ENCODE data around the gene IL18RAP.
A peak's percentile ranks its signal among the peaks of the same experiment; 100 is the strongest.

Gene IL18RAP

DNA sequence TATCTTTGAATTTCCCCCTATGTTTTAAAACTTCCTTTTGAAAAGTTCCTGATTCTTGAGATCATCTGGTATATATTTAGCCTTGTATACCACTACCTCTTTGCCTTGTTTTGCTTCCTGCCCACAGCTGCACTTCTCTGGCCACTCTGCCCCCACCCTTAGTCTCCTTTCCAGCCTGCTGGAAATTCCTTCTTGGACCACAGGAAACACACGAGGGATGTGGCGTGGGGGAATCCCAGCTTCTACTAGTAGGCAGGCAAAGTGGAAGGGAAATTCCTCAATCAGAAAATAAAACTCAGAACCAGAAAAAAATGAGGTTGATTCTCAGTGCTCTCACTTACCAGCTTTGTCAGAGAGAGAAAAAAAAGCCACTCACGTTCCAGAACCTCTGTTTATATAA lies 13.4 kb downstream of the IL18RAP start:
- TF ChIP-seq, protein P1, sequence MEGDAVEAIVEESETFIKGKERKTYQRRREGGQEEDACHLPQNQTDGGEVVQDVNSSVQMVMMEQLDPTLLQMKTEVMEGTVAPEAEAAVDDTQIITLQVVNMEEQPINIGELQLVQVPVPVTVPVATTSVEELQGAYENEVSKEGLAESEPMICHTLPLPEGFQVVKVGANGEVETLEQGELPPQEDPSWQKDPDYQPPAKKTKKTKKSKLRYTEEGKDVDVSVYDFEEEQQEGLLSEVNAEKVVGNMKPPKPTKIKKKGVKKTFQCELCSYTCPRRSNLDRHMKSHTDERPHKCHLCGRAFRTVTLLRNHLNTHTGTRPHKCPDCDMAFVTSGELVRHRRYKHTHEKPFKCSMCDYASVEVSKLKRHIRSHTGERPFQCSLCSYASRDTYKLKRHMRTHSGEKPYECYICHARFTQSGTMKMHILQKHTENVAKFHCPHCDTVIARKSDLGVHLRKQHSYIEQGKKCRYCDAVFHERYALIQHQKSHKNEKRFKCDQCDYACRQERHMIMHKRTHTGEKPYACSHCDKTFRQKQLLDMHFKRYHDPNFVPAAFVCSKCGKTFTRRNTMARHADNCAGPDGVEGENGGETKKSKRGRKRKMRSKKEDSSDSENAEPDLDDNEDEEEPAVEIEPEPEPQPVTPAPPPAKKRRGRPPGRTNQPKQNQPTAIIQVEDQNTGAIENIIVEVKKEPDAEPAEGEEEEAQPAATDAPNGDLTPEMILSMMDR (IDR thresholded peaks at IDR 0.05; ENCODE audit: borderline replicate concordance, control extremely low read depth, extremely low read depth, insufficient read depth, missing control alignments) = no peak
- in situ Hi-C loops (cut with MboI; ENCODE audit: low sequenced_read_pairs, unreplicated experiment) = loop anchor here (10.0 kb wide), 1 partner anchor 72 kb away; no protein-coding TSS in a partner anchor
- DNase-seq (ENCODE audit: low spot score) = no peak

DNA sequence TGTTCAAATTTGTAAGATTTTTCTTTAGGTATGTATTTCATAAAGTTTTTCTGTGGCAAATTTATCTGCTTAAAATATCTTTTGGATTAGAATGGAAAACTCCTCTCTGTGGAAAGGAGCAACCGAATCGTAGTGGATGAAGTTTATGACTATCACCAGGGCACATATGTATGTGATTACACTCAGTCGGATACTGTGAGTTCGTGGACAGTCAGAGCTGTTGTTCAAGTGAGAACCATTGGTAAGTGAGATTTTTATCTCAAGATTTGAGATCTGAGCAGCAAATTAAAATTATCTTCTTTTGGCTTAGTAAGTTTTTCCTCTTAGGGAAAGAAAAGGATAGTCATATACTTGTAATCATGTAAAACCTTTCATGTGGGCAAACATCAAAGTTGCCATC lies 14.2 kb downstream of the IL18RAP start:
- no peak for DNase-seq (ENCODE audit: low spot score)
- in situ Hi-C loops (cut with MboI; ENCODE audit: low sequenced_read_pairs, unreplicated experiment) = loop anchor here (10.0 kb wide), 1 partner anchor 72 kb away; no protein-coding TSS in a partner anchor
- TF ChIP-seq, protein P1 (IDR thresholded peaks at IDR 0.05; ENCODE audit: borderline replicate concordance, control extremely low read depth, extremely low read depth, insufficient read depth, missing control alignments) = no peak

DNA sequence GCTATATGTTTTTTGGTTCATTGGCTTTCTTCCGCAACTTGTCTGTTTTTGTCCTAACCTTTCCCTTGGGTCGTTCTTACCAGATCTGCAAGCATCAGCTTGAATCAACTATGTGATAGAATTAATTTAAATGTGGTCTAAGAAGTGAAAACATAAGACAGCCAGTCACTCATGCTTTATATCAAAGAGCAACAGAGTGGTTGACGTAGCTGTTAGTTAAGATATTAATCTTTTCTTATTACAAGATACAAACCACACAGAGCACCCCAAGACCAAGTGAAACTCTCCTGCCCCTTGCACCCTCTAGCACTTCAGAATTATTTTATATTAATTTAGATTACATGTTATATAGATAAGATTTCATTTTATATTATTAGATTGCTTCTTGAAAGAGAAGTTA lies 15.2 kb downstream of the IL18RAP start:
- DNase-seq (ENCODE audit: low spot score) = no peak
- TF ChIP-seq, protein P1 (IDR thresholded peaks at IDR 0.05; ENCODE audit: borderline replicate concordance, control extremely low read depth, extremely low read depth, insufficient read depth, missing control alignments) = no peak
- in situ Hi-C loops (cut with MboI; ENCODE audit: low sequenced_read_pairs, unreplicated experiment) = loop anchor here (10.0 kb wide), 1 partner anchor 73 kb away; no protein-coding TSS in a partner anchor

DNA sequence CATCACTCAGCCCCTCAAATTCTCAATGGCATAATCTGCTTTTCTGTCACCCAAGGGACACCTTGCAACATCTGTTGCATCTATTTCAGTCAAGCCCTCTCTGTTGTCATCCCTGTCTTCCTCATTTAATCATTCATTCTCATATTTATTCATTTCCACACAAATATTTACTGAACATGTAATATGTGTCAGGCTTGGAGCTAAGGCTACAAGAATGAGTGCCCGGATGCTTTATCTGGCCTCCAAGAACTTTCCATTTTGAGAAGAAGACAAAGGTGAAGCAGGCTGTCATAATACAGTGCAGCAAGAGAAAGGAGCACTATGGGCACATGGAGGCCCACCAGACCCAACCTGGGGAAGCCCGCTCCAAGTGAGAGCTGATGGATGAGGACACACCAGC lies 15.6 kb downstream of the IL18RAP start:
- no peak for DNase-seq (ENCODE audit: low spot score)

DNA sequence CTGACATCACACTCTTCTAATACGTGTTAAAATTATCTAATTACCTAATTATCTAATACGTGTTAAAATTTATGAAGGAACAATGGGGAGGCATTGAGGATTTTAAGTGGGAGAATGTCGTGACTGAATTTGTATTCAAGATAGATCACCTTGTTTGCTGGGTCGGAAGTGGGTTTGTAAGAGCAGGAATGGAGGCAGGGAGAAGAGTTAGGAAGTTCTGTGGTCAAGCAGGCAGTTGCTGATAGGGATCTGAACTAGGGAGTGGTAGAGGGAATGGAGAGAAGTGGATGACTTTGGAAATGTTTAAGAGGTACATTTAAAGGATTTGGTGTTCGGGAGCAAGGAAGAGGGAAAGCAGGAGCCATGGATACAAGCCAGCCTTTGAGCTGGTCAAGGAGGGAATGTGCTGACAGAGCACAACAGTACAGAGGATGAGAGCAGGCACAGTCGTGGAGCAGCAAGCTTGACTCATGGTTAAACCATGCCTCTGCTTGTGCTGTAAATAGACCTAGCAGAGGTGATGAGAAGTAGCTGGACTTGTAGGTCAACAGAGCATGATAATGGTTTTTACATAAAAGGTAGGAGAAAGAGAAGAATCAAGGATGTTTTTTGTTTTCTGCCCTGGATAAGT lies 16.2 kb downstream of the IL18RAP start:
- no peak for DNase-seq (ENCODE audit: low spot score)
- in situ Hi-C loops (cut with MboI; ENCODE audit: low sequenced_read_pairs, unreplicated experiment) = loop anchor here (10.0 kb wide), 1 partner anchor 74 kb away; no protein-coding TSS in a partner anchor
- TF ChIP-seq, protein P1 (IDR thresholded peaks at IDR 0.05; ENCODE audit: borderline replicate concordance, control extremely low read depth, extremely low read depth, insufficient read depth, missing control alignments) = no peak

More for the DNA sequence above, 15.6 kb downstream of the IL18RAP start:
- in situ Hi-C loops (cut with MboI; ENCODE audit: low sequenced_read_pairs, unreplicated experiment) = loop anchor here (10.0 kb wide), 1 partner anchor 74 kb away; no protein-coding TSS in a partner anchor
- TF ChIP-seq, protein P1 (IDR thresholded peaks at IDR 0.05; ENCODE audit: borderline replicate concordance, control extremely low read depth, extremely low read depth, insufficient read depth, missing control alignments) = no peak

DNA sequence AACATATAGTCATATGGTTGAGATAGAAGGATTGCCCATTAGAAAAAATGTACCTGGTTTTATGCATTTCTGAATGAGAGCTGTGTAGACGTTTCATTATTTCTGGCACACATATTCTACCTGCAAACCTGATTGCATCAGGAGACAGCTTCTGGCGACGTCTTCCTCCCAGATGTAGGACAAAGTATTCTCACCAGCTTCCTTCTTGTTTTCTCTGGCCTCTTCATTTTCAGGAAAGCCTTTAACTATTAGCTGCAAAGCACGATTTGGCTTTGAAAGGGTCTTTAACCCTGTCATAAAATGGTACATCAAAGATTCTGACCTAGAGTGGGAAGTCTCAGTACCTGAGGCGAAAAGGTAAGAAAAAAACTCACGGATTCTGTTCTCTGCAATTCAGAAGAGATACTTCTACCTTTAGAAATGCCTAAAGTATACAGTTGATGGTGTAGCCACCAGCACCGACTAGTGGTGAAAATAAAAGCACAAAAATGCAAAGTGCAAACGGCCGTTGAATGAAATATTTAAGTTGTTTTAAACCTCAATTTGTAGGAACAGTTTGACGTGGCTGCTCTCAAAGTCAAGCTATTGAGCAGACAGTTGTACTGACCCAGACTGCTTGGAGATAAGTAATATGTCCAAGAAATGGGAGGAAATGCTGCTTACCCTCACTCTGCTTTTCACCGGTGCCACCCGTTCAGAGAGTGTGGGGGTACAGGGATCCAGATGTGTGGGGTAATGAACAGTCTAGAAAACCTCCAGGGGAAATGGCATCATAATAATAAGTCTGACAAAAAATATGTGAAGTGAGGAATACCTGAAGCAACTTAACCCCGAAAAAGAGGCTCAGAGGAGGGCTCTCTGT lies 20.2 kb downstream of the IL18RAP start:
- TF ChIP-seq, protein P1 (IDR thresholded peaks at IDR 0.05; ENCODE audit: borderline replicate concordance, control extremely low read depth, extremely low read depth, insufficient read depth, missing control alignments) = peak; percentile 52
- peak; percentile 52 for DNase-seq (ENCODE audit: low spot score)
- in situ Hi-C loops (cut with MboI; ENCODE audit: low sequenced_read_pairs, unreplicated experiment) = loop anchor here (10.0 kb wide), 3 partner anchors 188 to 558 kb away; no protein-coding TSS in a partner anchor

All from GM13976 (cell line).